ENCODE data around the gene RBBP4. TPM values are rescaled to one million over a fixed set of nuclear protein-coding genes. Genes with fewer than 3 reads are reported as not detected.
"Not testable (repeated sequence)": the region's sequence is repeated elsewhere in the genome, so short reads cannot be mapped to it uniquely, and the experiment has no call there.

The RBBP4 gene
- total RNA-seq, 1 donor from 2014 or later: 45.4 TPM

DNA sequence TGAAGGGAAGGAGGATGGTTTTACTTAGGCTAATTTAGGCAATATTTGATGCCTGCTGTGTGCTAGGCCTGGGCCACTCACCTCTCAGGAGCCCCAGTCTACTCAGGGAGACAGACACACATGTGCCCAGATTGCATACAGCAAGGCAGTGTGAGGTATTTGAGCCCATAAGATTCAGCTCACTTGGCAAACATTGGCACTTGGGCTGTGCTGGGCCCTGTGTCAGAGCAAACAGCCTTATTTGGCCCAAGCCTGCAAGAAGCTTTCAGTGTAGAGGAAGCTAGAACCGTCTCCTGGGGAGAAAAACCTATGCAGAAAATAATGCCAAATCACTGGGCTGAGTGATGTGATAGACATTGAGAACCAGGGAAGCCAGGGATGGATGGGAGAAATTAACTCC, 55.5 kb downstream of the RBBP4 start:
- H3K9me3 ChIP-seq: no peaks in the 10 kb centered on the region
- no peaks in the 10 kb centered on the region for H3K27me3 ChIP-seq
- peak overlapping the region; percentile 80 to 99 for H3K27ac ChIP-seq
- H3K4me1 ChIP-seq: peaks cover 12 to 19% of the 10 kb centered on the region in 2 donors
- no peak for TF ChIP-seq CTCF (IDR thresholded peaks at IDR 0.05)
- no peaks in the 10 kb centered on the region for H3K36me3 ChIP-seq
- intact Hi-C loops (cut with DNase I): no loop called here
- H3K4me3 ChIP-seq: no peak overlapping the region
- DNase-seq (ENCODE audit: low spot score in 2 of 2): no peak

GRCh38 chr1:32709075-32709474, 58.1 kb downstream of the RBBP4 start:
- intact Hi-C loops (cut with DNase I): no loop called here
- no peaks in the 10 kb centered on the region for H3K36me3 ChIP-seq
- H3K4me3 ChIP-seq: no peak overlapping the region

GRCh38 chr1:32709476-32709875, 58.5 kb downstream of the RBBP4 start:
- no peak overlapping the region for H3K4me3 ChIP-seq
- H3K27me3 ChIP-seq: no peaks in the 10 kb centered on the region
- no peak for TF ChIP-seq CTCF (IDR thresholded peaks at IDR 0.05)
- no peak overlapping the region for H3K27ac ChIP-seq
- intact Hi-C loops (cut with DNase I): no loop called here
- H3K36me3 ChIP-seq: no peaks in the 10 kb centered on the region
- DNase-seq (ENCODE audit: low spot score in 2 of 2): no peak
- H3K9me3 ChIP-seq: no peaks in the 10 kb centered on the region
- H3K4me1 ChIP-seq: peaks cover 5 to 14% of the 10 kb centered on the region in 2 donors

More at GRCh38 chr1:32709075-32709474, 58.1 kb downstream of the RBBP4 start:
- Histone ChIP-seq H3K27me3 (no peaks in the 10 kb centered on the region), H3K4me1 (peaks cover 8 to 18% of the 10 kb centered on the region in 2 donors), H3K9me3 (no peaks in the 10 kb centered on the region), H3K27ac (no peak overlapping the region)
- DNase-seq (ENCODE audit: low spot score in 2 of 2): no peak
- no peak for TF ChIP-seq CTCF (IDR thresholded peaks at IDR 0.05)

GRCh38 chr1:32711221-32711620, 60.2 kb downstream of the RBBP4 start:
- H3K9me3 ChIP-seq; H3K4me3 ChIP-seq; H3K36me3 ChIP-seq; H3K4me1 ChIP-seq; H3K27ac ChIP-seq; H3K27me3 ChIP-seq; DNase-seq (ENCODE audit: low spot score in 2 of 2): not testable (repeated sequence)
- intact Hi-C loops (cut with DNase I): loop anchor here (10.0 kb wide), 1 partner anchor 374 kb away; the partner anchor contains the start of gene AZIN2

DNA sequence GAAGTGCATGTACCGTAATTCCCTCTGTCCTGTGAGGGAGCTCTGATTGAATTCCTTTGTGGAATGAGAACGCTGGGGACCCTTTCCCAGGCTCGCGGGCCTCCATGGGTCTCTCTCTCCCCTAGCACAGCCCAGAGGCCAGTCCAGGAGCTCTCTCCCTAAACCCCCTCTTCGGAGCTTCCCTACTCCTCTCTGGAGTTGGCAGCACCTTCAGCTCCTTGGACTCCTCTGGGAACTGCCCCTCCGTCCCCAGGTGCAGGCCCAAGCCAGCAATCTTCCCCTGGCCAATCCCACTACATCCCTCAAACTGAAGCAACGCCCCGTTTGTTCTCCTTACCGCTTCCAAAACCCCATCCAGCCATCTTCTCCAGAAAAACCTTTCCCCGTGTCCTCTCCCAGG, 62.1 kb downstream of the RBBP4 start:
- H3K27ac ChIP-seq: no peak overlapping the region
- TF ChIP-seq CTCF (IDR thresholded peaks at IDR 0.05): no peak
- no peaks in the 10 kb centered on the region for H3K9me3 ChIP-seq
- DNase-seq (ENCODE audit: low spot score in 2 of 2): no peak
- H3K36me3 ChIP-seq: no peaks in the 10 kb centered on the region
- H3K4me3 ChIP-seq: no peak overlapping the region
- intact Hi-C loops (cut with DNase I): loop anchor here (2.0 to 10.0 kb wide), 2 partner anchors 28 to 372 kb away; partner anchors contain the start of gene AZIN2
- H3K27me3 ChIP-seq: no peaks in the 10 kb centered on the region
- no peaks in the 10 kb centered on the region for H3K4me1 ChIP-seq

- Histone ChIP-seq H3K4me3 (no peak overlapping the region), H3K27me3 (no peaks in the 10 kb centered on the region), H3K4me1 (no peaks in the 10 kb centered on the region), H3K9me3 (no peaks in the 10 kb centered on the region), H3K36me3 (no peaks in the 10 kb centered on the region), H3K27ac (no peak overlapping the region)
- no peak for DNase-seq (ENCODE audit: low spot score in 2 of 2)
- TF ChIP-seq CTCF (IDR thresholded peaks at IDR 0.05): no peak
- intact Hi-C loops (cut with DNase I): loop anchor here (10.0 kb wide), 1 partner anchor 371 kb away; the partner anchor contains the start of gene AZIN2
Observed at GRCh38 chr1:32714277-32714676, 63.3 kb downstream of the RBBP4 start.

Data from ascending aorta (tissue), 2 donors.